HG03521 (cell line): ENCODE measurements around the gene DIPK2A.

ENCODE experiments used
- ATAC-seq: cut with Tn5 transposase; IDR thresholded peaks from one replicate; pipeline ENCODE4 v1.9.1; 2021; ENCODE audit warnings: mild to moderate bottlenecking, moderate library complexity; ENCODE audit not compliant: unreplicated experiment

The DIPK2A gene

DNA sequence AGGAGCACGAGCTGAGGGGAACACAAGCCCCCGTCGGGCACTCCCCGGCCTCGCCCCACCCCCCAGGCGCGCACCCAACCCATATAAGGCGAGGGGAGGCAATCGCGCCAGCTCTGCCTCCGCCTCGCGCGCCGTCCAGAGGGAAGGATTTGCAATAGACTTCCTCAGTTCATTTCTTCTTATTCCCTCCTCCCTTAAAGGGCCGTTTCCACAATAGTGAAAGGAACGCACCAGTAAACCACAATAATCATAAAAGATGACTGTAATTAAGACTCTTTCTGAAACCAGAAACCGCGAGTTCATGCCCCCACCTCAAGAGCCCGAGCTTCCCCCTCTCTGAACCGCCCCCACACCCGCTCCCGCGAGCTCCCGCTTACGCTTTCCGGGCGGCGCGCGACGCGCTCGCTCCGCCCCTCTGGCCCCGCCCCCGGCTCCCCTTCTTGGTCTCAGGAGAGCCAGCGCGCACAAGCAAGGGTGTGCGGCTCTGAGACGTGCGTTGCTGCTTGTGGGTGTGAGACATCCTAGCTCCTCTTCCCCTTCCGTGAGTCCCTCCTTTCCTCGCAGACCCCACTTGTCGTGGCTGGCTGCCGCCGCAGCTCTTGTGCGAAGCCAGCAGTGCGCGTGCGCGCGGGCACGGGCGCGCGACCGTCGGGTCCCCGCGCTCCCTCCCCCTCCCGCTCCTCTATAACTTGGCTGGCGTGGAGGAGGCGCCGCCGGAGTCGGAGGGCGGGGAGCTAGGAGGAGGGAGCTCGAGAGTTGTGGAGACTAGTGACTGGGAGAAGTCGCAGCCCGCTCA is at the start of gene DIPK2A:
TSS of gene DIPK2A (plus strand) at position 465 of the 796 bp plus-strand sequence. CDS start 510 bp downstream, outside the sequence.
- peak; percentile 48 for ATAC-seq

DNA sequence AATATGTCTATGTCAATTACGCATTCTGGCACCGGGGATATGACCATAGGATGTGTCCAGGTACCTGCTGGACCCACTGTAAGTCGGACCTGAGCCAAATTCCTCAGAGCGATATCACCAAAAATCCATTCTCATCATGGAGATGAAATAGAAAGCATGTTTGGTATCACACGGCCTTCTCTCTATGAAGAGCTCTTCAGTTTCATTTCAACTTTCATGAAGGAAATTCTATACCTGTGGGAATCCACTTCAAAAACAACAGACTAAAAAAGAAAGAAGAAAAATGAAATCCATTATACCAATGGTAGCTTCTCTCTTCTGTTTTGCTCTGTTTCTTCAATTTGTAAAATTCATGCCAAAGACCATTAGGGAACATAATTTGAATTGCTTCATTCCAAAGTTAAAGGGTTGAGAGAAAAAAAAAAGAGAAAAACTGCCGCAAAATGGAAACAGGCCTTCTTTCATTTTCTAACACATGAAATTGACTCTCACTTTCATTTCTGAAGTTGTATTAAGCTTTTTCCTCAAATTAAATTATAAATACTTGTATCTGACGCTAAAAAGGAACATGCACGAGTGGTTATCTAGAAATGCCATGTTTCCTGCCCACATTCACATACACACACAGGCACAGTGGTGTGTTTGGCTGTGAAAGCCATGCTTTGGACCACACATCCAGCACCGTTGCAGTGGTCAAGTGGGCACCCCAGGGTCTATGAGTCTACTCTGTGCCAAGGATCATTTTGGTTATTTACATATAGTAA is 46.9 kb upstream of the DIPK2A start:
- peak; percentile 39 for ATAC-seq

DNA sequence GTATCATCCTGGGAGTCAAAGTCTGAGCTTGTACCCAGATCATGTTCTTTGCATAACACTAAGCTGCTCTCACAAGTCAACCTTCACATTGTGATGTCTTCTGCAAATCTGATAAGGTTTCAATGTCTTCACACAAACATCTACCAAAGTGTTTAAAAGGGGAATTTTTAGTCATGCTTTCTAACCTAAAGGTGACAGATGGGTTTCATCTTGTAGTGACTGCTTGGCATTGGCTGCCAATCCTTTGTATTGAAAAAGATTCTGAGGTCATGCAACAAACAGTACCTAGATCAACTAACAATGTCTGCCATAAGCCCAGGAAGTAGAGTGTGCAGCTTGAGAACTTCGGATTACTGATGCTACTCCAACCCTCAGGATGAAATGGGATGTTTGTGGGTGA is 43.6 kb upstream of the DIPK2A start:
- ATAC-seq: no peak

DNA sequence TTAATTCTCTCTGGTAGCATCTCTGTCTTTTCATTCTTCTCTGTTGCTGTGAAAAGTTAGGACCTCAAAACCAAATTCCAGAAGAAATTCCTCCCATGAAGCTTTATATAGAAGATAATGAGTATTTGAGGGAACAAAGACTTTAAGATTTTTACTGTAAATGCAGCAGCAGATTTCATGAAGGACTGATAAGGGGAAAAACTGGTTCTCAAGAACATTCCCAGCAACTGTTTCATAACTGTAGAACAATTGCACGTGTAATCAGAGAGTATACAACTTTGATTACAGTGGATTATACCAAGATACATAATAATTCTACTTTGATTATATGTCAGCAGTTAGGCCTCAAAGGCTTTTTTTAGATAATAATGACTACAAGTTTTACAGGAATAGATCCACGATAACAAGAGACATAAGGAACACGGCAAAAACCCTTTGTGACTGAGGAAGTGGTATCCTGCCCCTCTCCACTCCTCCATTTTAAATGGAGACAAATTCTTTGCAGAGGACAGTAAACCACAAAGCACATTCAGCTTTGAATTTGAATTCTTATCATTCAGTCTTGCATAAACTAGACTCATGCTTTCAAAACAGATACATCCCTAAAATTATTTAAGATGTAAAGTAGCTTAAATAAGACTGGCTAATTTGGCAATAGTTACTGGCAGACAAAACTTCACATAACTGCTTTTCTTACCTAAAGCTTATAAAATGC is 42.9 kb upstream of the DIPK2A start:
- no peak for ATAC-seq

DNA sequence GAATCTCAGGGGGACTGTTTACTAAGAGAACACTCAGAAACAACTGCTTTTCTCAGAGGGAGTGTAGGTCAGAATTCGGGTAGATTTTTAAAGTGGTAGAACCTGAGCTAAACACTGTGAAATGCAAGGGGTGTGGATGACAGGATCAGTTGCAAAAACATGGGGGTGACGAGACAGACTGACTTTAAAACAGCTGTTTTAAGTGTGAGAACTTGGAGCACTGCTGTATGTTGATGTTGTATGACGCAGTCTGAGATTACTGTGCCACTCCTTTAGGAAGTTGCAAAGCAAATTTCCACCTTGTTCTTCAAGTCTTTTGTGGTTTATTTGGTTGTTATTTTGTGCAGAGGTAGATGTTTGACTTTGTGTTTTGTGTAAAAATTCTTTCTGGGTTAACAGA is 36.8 kb upstream of the DIPK2A start:
- no peak for ATAC-seq

- no peak for ATAC-seq
These were observed 35.9 kb upstream of the DIPK2A start for GRCh38 chr3:143935678-143936077.

- ATAC-seq: no peak
These were observed 20.8 kb upstream of the DIPK2A start for GRCh38 chr3:143950810-143951209.

- ATAC-seq: peak; percentile 61
These were observed 20.2 kb upstream of the DIPK2A start for GRCh38 chr3:143951351-143951971.

GRCh38 chr3:143952569-143953072 is 19.0 kb upstream of the DIPK2A start:
- ATAC-seq: no peak

DNA sequence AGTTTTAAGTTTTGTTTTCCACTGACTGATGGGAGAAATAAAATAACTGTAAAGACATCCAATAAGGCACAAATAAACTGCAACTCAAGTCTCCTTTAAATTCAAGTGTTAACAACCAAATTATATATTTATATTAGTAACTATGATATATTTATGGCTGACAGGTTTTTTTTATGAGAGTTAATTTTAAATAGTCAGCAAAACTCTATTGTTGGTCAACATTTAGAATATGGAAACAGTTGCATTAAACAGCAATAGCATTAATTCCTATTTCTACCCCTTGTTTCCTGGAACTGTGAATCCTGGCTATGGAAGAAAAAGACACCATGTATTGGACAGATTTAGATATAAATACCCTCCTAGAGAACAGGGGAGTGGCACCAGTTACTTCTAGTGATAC is 16.5 kb upstream of the DIPK2A start:
- ATAC-seq: no peak

GRCh38 chr3:143956838-143957237 is 14.8 kb upstream of the DIPK2A start:
- ATAC-seq: no peak

- ATAC-seq: no peak
These were observed 14.2 kb upstream of the DIPK2A start for GRCh38 chr3:143957453-143957852.

DNA sequence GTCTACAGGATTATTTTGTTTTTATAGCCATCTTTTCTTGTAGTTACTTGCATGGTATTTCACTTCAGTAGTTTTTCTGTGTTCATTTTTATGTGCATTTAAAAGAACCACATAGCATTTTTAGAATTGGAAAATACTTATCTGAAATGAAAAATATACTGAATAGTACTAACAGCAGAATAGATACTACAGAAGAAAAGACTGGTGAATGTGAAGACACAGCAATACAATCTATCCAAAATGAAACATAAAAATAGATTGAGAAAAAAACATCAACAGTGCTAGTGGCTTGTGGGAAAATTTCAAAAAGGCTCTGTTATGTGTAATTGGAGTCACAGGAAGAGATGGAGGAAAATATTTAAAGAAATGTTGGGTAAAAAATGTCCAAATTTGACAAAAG is 12.7 kb upstream of the DIPK2A start:
- no peak for ATAC-seq

GRCh38 chr3:143961342-143961741 is 10.3 kb upstream of the DIPK2A start:
- no peak for ATAC-seq

- ATAC-seq: no peak
These were observed 7.7 kb upstream of the DIPK2A start for GRCh38 chr3:143963946-143964345.

DNA sequence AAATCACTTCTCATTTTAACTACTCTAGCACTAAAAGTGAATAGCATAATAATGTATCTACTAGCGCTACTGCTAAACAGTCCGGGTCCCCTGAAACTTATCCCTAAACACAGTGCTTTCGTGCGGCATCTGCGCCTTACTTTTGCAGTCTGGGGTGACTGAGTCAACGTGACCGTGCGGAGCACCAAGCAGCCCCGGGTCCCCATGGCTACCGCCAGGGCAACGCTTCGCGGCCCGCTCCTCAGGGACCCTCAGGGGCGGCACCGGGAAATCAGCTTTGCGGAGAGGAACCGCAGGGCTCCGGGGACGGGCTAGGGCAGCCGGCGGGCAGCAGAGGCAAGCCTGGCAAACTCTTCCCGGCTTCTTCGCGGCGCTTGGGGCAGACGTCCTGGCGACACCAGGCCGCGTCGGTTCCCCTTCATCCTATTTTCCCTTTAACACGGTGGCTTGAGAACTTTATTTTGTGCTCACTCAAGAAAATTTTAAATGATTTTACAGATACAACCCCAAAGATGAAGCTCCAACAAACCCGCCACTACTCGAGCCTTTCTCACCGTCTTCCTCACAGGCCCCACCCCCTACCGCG is 757 bp upstream of the DIPK2A start:
- peak; percentile 17 for ATAC-seq

- no peak for ATAC-seq
These were observed 507 bp downstream of the DIPK2A start for GRCh38 chr3:143972155-143972504.

- ATAC-seq: peak; percentile 28
These were observed 1.1 kb downstream of the DIPK2A start for GRCh38 chr3:143972505-143973258.

DNA sequence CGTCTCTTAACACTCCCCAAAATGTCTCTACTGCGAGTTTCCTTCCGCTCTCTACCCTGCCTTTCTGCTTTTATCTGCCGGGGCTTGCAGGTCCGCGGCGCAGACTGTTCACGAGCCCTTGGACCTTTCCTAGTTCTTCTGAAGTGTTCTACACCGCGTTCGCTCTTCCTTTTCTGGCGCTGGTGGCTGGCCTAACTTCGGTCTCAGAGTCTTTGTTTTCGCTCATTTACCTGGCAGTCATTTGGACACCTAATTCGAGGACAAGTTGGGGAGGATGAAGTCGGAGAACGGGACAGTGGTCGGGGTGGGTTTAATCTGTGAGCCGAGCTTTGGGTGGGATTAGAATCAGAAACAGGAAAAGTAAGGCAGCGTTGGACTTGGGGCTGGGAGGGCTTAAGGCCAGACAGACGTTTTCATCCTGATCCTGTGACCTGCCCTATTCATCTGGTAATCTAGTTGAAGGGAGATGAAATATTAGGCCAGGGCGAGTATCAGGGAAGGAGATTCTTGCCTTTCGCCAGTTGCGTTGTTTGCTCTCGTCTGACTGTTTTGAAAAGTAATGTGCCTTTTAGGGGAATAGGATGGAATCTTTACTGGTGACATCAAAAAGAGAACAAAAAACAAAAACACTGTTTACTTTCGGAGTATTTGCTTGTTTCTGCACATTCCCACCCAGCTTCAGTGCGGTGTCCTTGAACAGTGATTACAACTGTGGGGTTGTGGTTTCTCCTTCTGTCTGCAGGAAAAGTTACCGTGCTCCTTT is 1.8 kb downstream of the DIPK2A start:
- ATAC-seq: no peak
